Tibial artery (tissue), 4 donors: Measurements from ENCODE around the gene DRP2.

Experiments
- DNase-seq, 2 donors: peaks; one replicate each; pipeline ENCODE4 v3.0.0-alpha.2; 2019
- H3K27ac ChIP-seq, 2 donors: fragments of 200-600 bp; sonication (generic) in 1 of 2; 1 replicate in 1 of 2; 2 replicates in 1 of 2; pipeline ENCODE4 v1.5.1; 2018 to 2019; ENCODE audit warnings: mild to moderate bottlenecking in 1 of 2
- H3K27me3 ChIP-seq, 2 donors: fragments of 200-600 bp; sonication (generic) in 1 of 2; one replicate each; pipeline versions ENCODE4 v1.5.1 to v1.6.0; 2016 to 2019
- H3K36me3 ChIP-seq, 3 donors: fragments of 200-600 bp; sonication (generic) in 2 of 3; one replicate each; pipeline ENCODE4 v1.5.1; 2016 to 2019; ENCODE audit warnings: mild to moderate bottlenecking in 2 of 3
- H3K4me1 ChIP-seq, 4 donors: fragments of 200-600 bp; sonication (generic) in 2 of 4; 1 replicate in 3 of 4; 2 replicates in 1 of 4; pipeline ENCODE4 v1.5.1; 2016 to 2019
- H3K4me3 ChIP-seq, 2 donors: fragments of 200-600 bp; sonication (generic) in 1 of 2; 1 replicate in 1 of 2; 2 replicates in 1 of 2; pipeline ENCODE4 v1.5.1; 2018 to 2019; ENCODE audit warnings: mild to moderate bottlenecking in 2 of 2
- H3K9me3 ChIP-seq, 3 donors: fragments of 200-600 bp; sonication (generic) in 1 of 3; one replicate each; pipeline ENCODE4 v1.5.1; 2016 to 2019
- CTCF ChIP-seq, 2 experiments: fragments of 200-600 bp in 1 of 2; fragments of 450-650 bp in 1 of 2; IDR thresholded peaks; one replicate each; pipeline ENCODE4 v1.5.1; 2017 to 2019; ENCODE audit warnings: antibody characterized with exemption in 2 of 2, mild to moderate bottlenecking in 1 of 2, moderate library complexity in 1 of 2
- intact Hi-C: fragments of 100-400 bp; cut with DNase I; formaldehyde crosslinking; loops from one replicate; pipeline ENCODE4 v1.15.0; 2023; ENCODE audit warnings: low total_unique reads

DRP2 gene

GRCh38 chrX:101191217-101191750, 28.3 kb upstream of the DRP2 start:
- peak overlapping the region; percentile 73 to 75 for H3K27ac ChIP-seq

GRCh38 chrX:101195442-101196173, 24.0 kb upstream of the DRP2 start:
- Histone ChIP-seq H3K4me3 (no peak overlapping the region), H3K27ac (no peak overlapping the region), H3K4me1 (peaks cover 0 to 5% (median 0%) of the 10 kb centered on the region in 4 donors), H3K36me3 (no peaks in the 10 kb centered on the region), H3K27me3 (no peaks in the 10 kb centered on the region), H3K9me3 (no peaks in the 10 kb centered on the region)
- intact Hi-C loops = no loop called here
- DNase-seq = no peak
- no peak for TF ChIP-seq CTCF (IDR thresholded peaks at IDR 0.05)

More at GRCh38 chrX:101191217-101191750, 28.3 kb upstream of the DRP2 start:
- H3K27me3 ChIP-seq = no peaks in the 10 kb centered on the region
- DNase-seq = peak; percentile 18 to 63
- peak overlapping the region; percentile 47 to 54 for H3K4me3 ChIP-seq
- no peaks in the 10 kb centered on the region for H3K9me3 ChIP-seq
- H3K4me1 ChIP-seq = peaks cover 0 to 5% (median 0%) of the 10 kb centered on the region in 4 donors
- intact Hi-C loops = no loop called here
- H3K36me3 ChIP-seq = no peaks in the 10 kb centered on the region
- TF ChIP-seq CTCF (IDR thresholded peaks at IDR 0.05) = no peak

GRCh38 chrX:101203761-101204351, 15.7 kb upstream of the DRP2 start:
- no peaks in the 10 kb centered on the region for H3K9me3 ChIP-seq
- H3K36me3 ChIP-seq = no peaks in the 10 kb centered on the region
- DNase-seq = no peak
- H3K4me3 ChIP-seq = no peak overlapping the region
- TF ChIP-seq CTCF (IDR thresholded peaks at IDR 0.05) = no peak
- H3K27me3 ChIP-seq = no peaks in the 10 kb centered on the region
- peak overlapping the region in 1 of 2 donors; percentile 51 for H3K27ac ChIP-seq
- intact Hi-C loops = loop anchor here (10.0 kb wide), 1 partner anchor 159 kb away; no protein-coding TSS in a partner anchor
- peaks cover 0 to 8% (median 0%) of the 10 kb centered on the region in 4 donors for H3K4me1 ChIP-seq

- Histone ChIP-seq H3K27me3 (no peaks in the 10 kb centered on the region), H3K9me3 (no peaks in the 10 kb centered on the region), H3K27ac (no peak overlapping the region), H3K4me3 (no peak overlapping the region), H3K36me3 (no peaks in the 10 kb centered on the region), H3K4me1 (peaks cover 0 to 8% (median 0%) of the 10 kb centered on the region in 4 donors)
- TF ChIP-seq CTCF (IDR thresholded peaks at IDR 0.05) = peak; percentile 31 to 36
- intact Hi-C loops = loop anchor here (10.0 kb wide), 1 partner anchor 162 kb away; no protein-coding TSS in a partner anchor
- no peak for DNase-seq
These were observed 13.1 kb upstream of the DRP2 start for GRCh38 chrX:101206471-101206870.

- no peaks in the 10 kb centered on the region for H3K36me3 ChIP-seq
- DNase-seq = no peak
- no peaks in the 10 kb centered on the region for H3K9me3 ChIP-seq
- no peaks in the 10 kb centered on the region for H3K27me3 ChIP-seq
- H3K27ac ChIP-seq = no peak overlapping the region
- H3K4me1 ChIP-seq = peaks cover 0 to 1% (median 0%) of the 10 kb centered on the region in 4 donors
- H3K4me3 ChIP-seq = no peak overlapping the region
- TF ChIP-seq CTCF (IDR thresholded peaks at IDR 0.05) = no peak
- intact Hi-C loops = loop anchor here (10.0 kb wide), 1 partner anchor 164 kb away; no protein-coding TSS in a partner anchor
These were observed 11.3 kb upstream of the DRP2 start for GRCh38 chrX:101208152-101208905.
